T-cell (primary cell): ENCODE results near the gene AURKB. TPM values are rescaled to one million over a fixed set of nuclear protein-coding genes. Genes with fewer than 3 reads are reported as not detected.

Source experiments
- ATAC-seq, 4 experiments: fragments of 200-7000 bp in 3 of 4; fragments of 150-1000 bp in 1 of 4; cut with Tn5 transposase; replicated peaks in 1 of 4; 1 replicate in 3 of 4; 2 replicates in 1 of 4; pipeline ENCODE4 v1.10.0; 2021; ENCODE audit warnings: moderate library complexity in 3 of 4, mild to moderate bottlenecking in 2 of 4, moderate number of reproducible peaks in 1 of 4
- CTCF ChIA-PET, 2 donors: fragments of 300-600 bp; sonication (Branson Sonifier 250); formaldehyde crosslinking; loops; one replicate each; lab custom pipeline; 2022; ENCODE audit warnings: antibody characterized with exemption in 2 of 2; lab: Charles Lee
- POLR2A ChIA-PET, 2 donors: fragments of 300-600 bp; sonication (Branson Sonifier 250); formaldehyde crosslinking; loops; one replicate each; lab custom pipeline; 2022; ENCODE audit warnings: antibody characterized with exemption in 2 of 2; lab: Charles Lee
- DNase-seq, 35 experiments: peaks; one replicate each; pipeline versions ENCODE4 v3.0.0 to v3.0.0-alpha.2; 2013 to 2023
- H3K27ac ChIP-seq: one replicate; pipeline ENCODE4 v1.5.1; 2013; ENCODE audit warnings: low read length
- H3K27me3 ChIP-seq, 2 experiments: replicated peaks in 1 of 2; 1 replicate in 1 of 2; 2 replicates in 1 of 2; pipeline versions ENCODE4 v1.6.1 to v1.7.0; 2013; ENCODE audit warnings: low read length in 1 of 2, mixed read lengths in 1 of 2; ENCODE audit not compliant: control insufficient read depth in 2 of 2, insufficient read depth in 2 of 2; ENCODE audit errors: extremely low read depth in 1 of 2
- H3K36me3 ChIP-seq, 2 donors: 1 replicate in 1 of 2; 2 replicates in 1 of 2; pipeline versions ENCODE4 v1.6.1 to v1.7.0; 2013; ENCODE audit warnings: low read length in 1 of 2; ENCODE audit not compliant: control insufficient read depth in 2 of 2, insufficient read depth in 1 of 2; ENCODE audit errors: extremely low read depth in 1 of 2
- H3K4me1 ChIP-seq, 2 experiments: 1 replicate in 1 of 2; 2 replicates in 1 of 2; pipeline versions ENCODE4 v1.6.1 to v1.7.0; 2013; ENCODE audit warnings: low read length in 2 of 2, mixed read lengths in 1 of 2; ENCODE audit not compliant: insufficient read depth in 2 of 2, control insufficient read depth in 1 of 2; ENCODE audit errors: extremely low read depth in 1 of 2
- H3K4me3 ChIP-seq, 2 donors: 1 replicate in 1 of 2; 2 replicates in 1 of 2; pipeline versions ENCODE4 v1.5.1 to v1.7.0; 2013; ENCODE audit warnings: mild to moderate bottlenecking in 2 of 2, low read length in 1 of 2, moderate library complexity in 1 of 2; ENCODE audit not compliant: control insufficient read depth in 1 of 2; ENCODE audit errors: extremely low read depth in 1 of 2
- H3K9me3 ChIP-seq: 2 replicates; pipeline ENCODE4 v1.7.0; 2013
- H3K27ac Mint-ChIP-seq, 2 donors: one replicate each; pipeline ENCODE4 v1.8.0; 2020 to 2021; ENCODE audit warnings: mild to moderate bottlenecking in 2 of 2, mixed read lengths in 2 of 2
- H3K27me3 Mint-ChIP-seq, 2 donors: one replicate each; pipeline ENCODE4 v1.8.0; 2021 to 2022; ENCODE audit warnings: mixed read lengths in 2 of 2
- H3K36me3 Mint-ChIP-seq: one replicate; pipeline ENCODE4 v1.8.0; 2021; ENCODE audit warnings: mixed read lengths
- H3K4me1 Mint-ChIP-seq, 3 donors: one replicate each; pipeline ENCODE4 v1.8.0; 2020 to 2022; ENCODE audit warnings: mixed read lengths in 3 of 3, mild to moderate bottlenecking in 1 of 3
- H3K4me3 Mint-ChIP-seq, 3 donors: one replicate each; pipeline ENCODE4 v1.8.0; 2020 to 2022; ENCODE audit warnings: mild to moderate bottlenecking in 3 of 3, mixed read lengths in 3 of 3, moderate library complexity in 3 of 3
- H3K9me3 Mint-ChIP-seq, 3 donors: one replicate each; pipeline ENCODE4 v1.8.0; 2020 to 2022; ENCODE audit warnings: mixed read lengths in 3 of 3
- WGBS: methylation state at CpG from one replicate; pipeline ENCODE4 v1.1.5; 2013; ENCODE audit warnings: missing lambda C conversion rate; ENCODE audit not compliant: insufficient coverage; 5-methylcytosine and 5-hydroxymethylcytosine counted together
- total RNA-seq, 35 experiments: library from RNA in 6 of 35; stranded (reverse) in 6 of 35; fragments of 120-200 nt in 1 of 35; gene quantifications; one replicate each; pipeline versions ENCODE4 v1.2.1 to v1.2.4 and lab custom pipeline; 2013 to 2026

Gene AURKB
- total RNA-seq, 5 donors from 2014 or later (not counting 1 experiment from before 2014, with no cell fraction given): 1.0 to 2.7 (median 1.7) TPM

DNA sequence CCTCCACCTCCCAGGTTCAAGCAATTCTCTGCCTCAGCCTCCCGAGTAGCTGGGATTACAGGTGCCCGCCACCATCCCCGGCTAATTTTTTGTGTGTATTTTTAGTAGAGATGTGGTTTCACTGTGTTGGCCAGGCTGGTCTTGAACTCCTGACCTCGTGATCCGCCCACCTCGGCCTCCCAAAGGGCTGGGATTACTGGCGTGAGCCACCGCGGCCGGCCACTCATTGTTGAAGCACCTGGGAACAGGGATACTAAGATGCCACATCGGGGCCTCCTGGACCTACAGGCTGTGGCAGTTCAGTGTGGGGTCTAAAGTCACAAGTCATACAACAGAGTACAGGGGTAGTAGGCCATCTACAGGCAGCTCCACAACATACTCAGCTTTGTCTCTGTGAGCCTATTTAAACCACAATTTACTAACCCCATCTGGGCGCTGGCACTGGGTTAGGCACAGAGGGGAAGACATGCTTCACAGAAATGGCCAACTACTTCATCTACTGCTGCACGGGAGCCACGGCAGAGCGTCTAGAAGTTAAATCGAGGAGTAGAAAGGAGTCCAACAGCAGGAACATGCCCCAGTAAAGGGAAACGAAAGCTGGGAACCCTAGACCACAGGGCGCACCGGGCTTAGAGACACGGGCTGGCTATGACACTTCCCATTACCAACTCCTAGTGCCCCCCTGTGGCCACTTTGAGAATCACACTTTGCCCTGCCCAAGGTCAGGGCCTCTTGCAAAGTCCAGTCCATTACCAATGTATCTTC is 51.9 kb downstream of the AURKB start:
- 43% methylated on average over 9 of the region's 20 CpGs for WGBS
- H3K27ac ChIP-seq: peak overlapping the region; percentile 93
- H3K9me3 ChIP-seq: no peaks in the 10 kb centered on the region
- peaks cover 35 to 88% of the 10 kb centered on the region in 2 experiments for H3K4me1 ChIP-seq
- peak; percentile 58 to 91 (median 79) for DNase-seq
- no peak for ATAC-seq
- ChIA-PET CTCF (interaction anchor here (0.5 to 2.0 kb wide), 12 partner anchors 15 to 125 kb away, joined by 3 to 10 read pairs (median 5); no protein-coding TSS in a partner anchor), POLR2A (interaction anchor here in 1 of 2 donors (0.6 to 1.2 kb wide), 2 partner anchors 17 to 30 kb away, joined by 4 to 8 read pairs; no protein-coding TSS in a partner anchor)
- peak overlapping the region; percentile 87 to 88 for H3K27ac Mint-ChIP-seq
- H3K9me3 Mint-ChIP-seq: no peaks in the 10 kb centered on the region
- H3K36me3 Mint-ChIP-seq: peaks cover 30% of the 10 kb centered on the region
- H3K27me3 Mint-ChIP-seq: no peaks in the 10 kb centered on the region
- peak overlapping the region; percentile 14 to 51 (median 26) for H3K4me3 Mint-ChIP-seq
- H3K4me1 Mint-ChIP-seq: peaks cover 45 to 60% (median 45%) of the 10 kb centered on the region in 3 donors
- no peaks in the 10 kb centered on the region for H3K27me3 ChIP-seq
- peaks cover 9 to 33% of the 10 kb centered on the region in 2 donors for H3K36me3 ChIP-seq
- no peak overlapping the region for H3K4me3 ChIP-seq

DNA sequence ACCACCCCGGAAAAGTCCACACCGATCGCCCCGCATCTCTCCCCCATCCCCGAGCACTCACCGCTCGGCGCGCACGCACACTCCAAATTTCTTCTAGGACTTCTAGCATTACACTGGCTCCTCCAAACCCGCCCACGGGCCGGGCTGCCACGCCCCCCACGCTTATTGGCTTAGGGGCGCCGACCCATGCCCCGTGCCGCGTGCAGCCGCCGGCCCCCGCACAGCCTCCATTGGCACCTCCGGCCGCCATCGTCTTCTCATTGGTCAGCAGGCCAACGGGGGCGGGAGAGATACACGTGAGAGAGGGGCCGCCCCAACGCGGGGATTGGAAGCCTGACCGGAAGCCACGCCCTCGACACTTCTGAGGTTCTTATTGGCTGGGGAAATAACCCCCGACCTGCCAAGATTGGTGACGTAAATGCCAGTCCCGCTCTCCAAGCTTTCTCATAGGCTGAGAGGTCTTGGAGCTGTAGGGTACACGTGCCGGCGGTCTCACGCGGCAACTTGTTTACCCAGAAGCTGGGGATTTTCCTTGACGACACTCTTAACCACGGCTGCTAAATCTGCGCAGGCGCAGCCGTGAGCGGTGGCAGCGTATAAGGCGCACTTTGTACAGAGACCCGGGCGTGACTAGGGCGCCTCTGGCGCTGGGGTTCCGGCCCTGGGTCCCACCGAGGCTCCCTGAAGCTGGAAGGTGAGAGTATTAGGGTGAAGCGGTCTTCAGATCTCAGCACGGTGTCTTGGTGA is 54.0 kb downstream of the AURKB start:
- Histone ChIP-seq H3K27ac (peak overlapping the region; percentile 100), H3K4me1 (peaks cover 34 to 93% of the 10 kb centered on the region in 2 experiments), H3K27me3 (no peaks in the 10 kb centered on the region), H3K4me3 (peak overlapping the region; percentile 91 to 96), H3K9me3 (no peaks in the 10 kb centered on the region), H3K36me3 (peaks cover 9 to 31% of the 10 kb centered on the region in 2 donors)
- peak; percentile 99 to 100 (median 100) for DNase-seq
- ChIA-PET CTCF (interaction anchor here in 1 of 2 donors (0.6 to 2.4 kb wide), 8 partner anchors 12 to 274 kb away, joined by 3 to 15 read pairs (median 4); partner anchors contain the start of genes ALOXE3 and SLC25A35), POLR2A (interaction anchor here (0.7 to 1.5 kb wide), 16 partner anchors 8 to 92 kb away, joined by 3 to 20 read pairs (median 6); partner anchors contain the start of gene CTC1 (in 1 of the 2))
- H3K4me1 Mint-ChIP-seq: peaks cover 39 to 70% (median 54%) of the 10 kb centered on the region in 3 donors
- no peaks in the 10 kb centered on the region for H3K27me3 Mint-ChIP-seq
- H3K4me3 Mint-ChIP-seq: no peak overlapping the region
- no peaks in the 10 kb centered on the region for H3K9me3 Mint-ChIP-seq
- H3K27ac Mint-ChIP-seq: no peak overlapping the region
- under 1% methylated on average over 52 of the region's 59 CpGs for WGBS
- ATAC-seq: peak; percentile 75 to 86 (median 85)
- H3K36me3 Mint-ChIP-seq: peaks cover 26% of the 10 kb centered on the region

DNA sequence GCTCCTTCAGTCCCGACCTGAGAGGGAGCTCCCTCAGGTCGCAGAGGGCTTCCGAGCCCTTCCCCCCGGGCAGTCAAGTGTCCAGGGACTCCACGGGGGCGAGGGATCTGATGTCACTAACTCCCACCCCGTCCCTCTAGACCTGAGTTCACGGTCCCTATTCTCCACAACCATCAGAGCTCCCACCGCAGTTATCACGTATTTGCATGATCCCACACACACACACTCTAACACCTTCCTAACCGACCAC is 54.5 kb downstream of the AURKB start:
- peaks cover 37 to 67% (median 52%) of the 10 kb centered on the region in 3 donors for H3K4me1 Mint-ChIP-seq
- WGBS: 3% methylated on average over 11 of the region's 11 CpGs

DNA sequence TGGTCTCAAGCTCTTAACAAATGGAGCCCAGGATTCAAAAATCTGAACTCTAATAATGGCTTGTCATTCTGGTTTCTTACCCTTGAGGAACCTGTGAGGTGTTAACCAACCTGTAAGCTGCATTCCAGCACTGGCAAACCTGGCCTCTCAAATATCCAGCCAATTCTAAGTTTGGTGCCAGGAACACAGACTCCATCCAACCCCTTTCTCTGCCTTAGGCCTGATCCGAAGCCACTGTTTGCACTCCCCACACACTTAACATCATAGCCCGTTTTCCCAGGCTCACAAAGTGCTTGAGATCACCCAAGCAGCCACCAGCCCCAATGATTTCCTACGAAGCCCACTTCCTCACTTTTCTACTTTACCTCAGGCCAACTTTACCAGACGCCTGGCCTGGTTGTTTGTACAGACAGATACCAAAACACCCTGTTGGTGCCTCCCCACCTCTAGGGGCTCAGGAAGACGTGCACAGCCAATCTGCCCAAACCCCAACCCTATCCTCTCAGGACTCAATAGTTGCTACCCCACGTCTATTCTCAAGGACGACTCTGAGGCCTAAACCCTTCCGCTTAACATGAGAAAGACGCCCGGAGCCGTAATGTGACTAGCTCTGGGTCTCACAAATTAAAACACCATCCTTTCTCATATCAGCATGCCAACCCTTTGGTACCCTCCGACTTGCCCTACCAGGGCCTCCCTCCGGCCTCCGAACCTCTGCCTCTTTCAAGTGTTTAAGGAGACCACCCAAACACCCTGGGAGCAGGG is 55.0 kb downstream of the AURKB start:
- H3K36me3 Mint-ChIP-seq: peaks cover 17% of the 10 kb centered on the region
- H3K9me3 ChIP-seq: no peaks in the 10 kb centered on the region
- H3K27ac ChIP-seq: peak overlapping the region; percentile 100
- no peak overlapping the region for H3K27ac Mint-ChIP-seq
- H3K4me3 Mint-ChIP-seq: no peak overlapping the region
- no peaks in the 10 kb centered on the region for H3K9me3 Mint-ChIP-seq
- ChIA-PET POLR2A (interaction anchor here (0.5 to 1.5 kb wide), 10 partner anchors 12 to 505 kb away, joined by 3 to 20 read pairs (median 4); no protein-coding TSS in a partner anchor), CTCF (interaction anchor here in 1 of 2 donors (0.8 to 2.4 kb wide), 4 partner anchors 13 to 36 kb away, joined by 4 to 15 read pairs (median 8); partner anchors contain the start of gene ALOXE3)
- no peaks in the 10 kb centered on the region for H3K27me3 ChIP-seq
- WGBS: 46% methylated on average over 14 of the region's 14 CpGs
- H3K4me3 ChIP-seq: peak overlapping the region; percentile 91 to 96
- ATAC-seq: no peak
- DNase-seq: peak in 10 of 35 experiments; percentile 41 to 60 (median 52)
- H3K36me3 ChIP-seq: peaks cover 5 to 22% of the 10 kb centered on the region in 2 donors
- H3K27me3 Mint-ChIP-seq: no peaks in the 10 kb centered on the region
- peaks cover 31 to 92% of the 10 kb centered on the region in 2 experiments for H3K4me1 ChIP-seq
- peaks cover 35 to 67% (median 52%) of the 10 kb centered on the region in 3 donors for H3K4me1 Mint-ChIP-seq

More for the DNA sequence above, 54.5 kb downstream of the AURKB start:
- no peak overlapping the region for H3K4me3 Mint-ChIP-seq
- ATAC-seq (no peak), DNase-seq (no peak)
- no peaks in the 10 kb centered on the region for H3K9me3 Mint-ChIP-seq
- H3K4me3 ChIP-seq: peak overlapping the region; percentile 91 to 96
- H3K9me3 ChIP-seq: no peaks in the 10 kb centered on the region
- peaks cover 5 to 26% of the 10 kb centered on the region in 2 donors for H3K36me3 ChIP-seq
- POLR2A ChIA-PET: interaction anchor here (0.5 to 1.5 kb wide), 11 partner anchors 8 to 36 kb away, joined by 4 to 20 read pairs (median 5); no protein-coding TSS in a partner anchor
- CTCF ChIA-PET: interaction anchor here in 1 of 2 donors (0.8 to 2.4 kb wide), 5 partner anchors 12 to 37 kb away, joined by 4 to 15 read pairs (median 7); partner anchors contain the start of gene ALOXE3
- peak overlapping the region; percentile 100 for H3K27ac ChIP-seq
- no peaks in the 10 kb centered on the region for H3K27me3 Mint-ChIP-seq
- no peaks in the 10 kb centered on the region for H3K27me3 ChIP-seq
- H3K4me1 ChIP-seq: peaks cover 30 to 92% of the 10 kb centered on the region in 2 experiments
- H3K36me3 Mint-ChIP-seq: peaks cover 21% of the 10 kb centered on the region
- no peak overlapping the region for H3K27ac Mint-ChIP-seq

Other genes starting within 250 kb of the AURKB start
- gene GUCY2D, start 208.0 kb downstream of the AURKB start, total RNA-seq: under 1 TPM in 1 of 5 donors, not detected in 4; 0.06 TPM
- under 1 TPM in 3 of 5 donors, not detected in 2; 0.10 to 0.20 (median 0.13) TPM for gene ALOX15B, start 171.5 kb downstream of the AURKB start, total RNA-seq
- gene ALOX12B, start 122.9 kb downstream of the AURKB start, total RNA-seq: 1 to 10 TPM in 1 of 5 donors, under 1 TPM in 3, not detected in 1; 0.63 to 1.1 (median 0.81) TPM
- gene ALOXE3, start 92.1 kb downstream of the AURKB start, total RNA-seq: 1 to 10 TPM in 1 of 5 donors, under 1 TPM in 3, not detected in 1; 0.13 to 1.2 (median 0.19) TPM
- gene HES7, start 86.5 kb downstream of the AURKB start, total RNA-seq: 1 to 10 TPM in 1 of 5 donors, under 1 TPM in 2, not detected in 2; 0.16 to 1.6 (median 0.23) TPM
- 1,000 to 10,000 TPM in 2 of 5 donors, 10 to 100 TPM in 3; 62.6 to 1,675 (median 82.4) TPM for gene PER1, start 58.2 kb downstream of the AURKB start, total RNA-seq
- 100 to 1,000 TPM; 160 to 243 (median 186) TPM for gene VAMP2, start 47.6 kb downstream of the AURKB start, total RNA-seq
- 10 to 100 TPM; 23.4 to 28.9 (median 25.0) TPM for gene TMEM107, start 34.2 kb downstream of the AURKB start, total RNA-seq
- gene BORCS6, start 20.4 kb downstream of the AURKB start, total RNA-seq: 10 to 100 TPM in 3 of 5 donors, 1 to 10 TPM in 2; 6.7 to 21.3 (median 17.2) TPM
- 100 to 1,000 TPM; 230 to 309 (median 269) TPM for gene CTC1, start 37.5 kb upstream of the AURKB start, total RNA-seq
- 10 to 100 TPM; 31.5 to 52.4 (median 37.8) TPM for gene PFAS, start 38.7 kb upstream of the AURKB start, total RNA-seq
- gene RANGRF, start 78.1 kb upstream of the AURKB start, total RNA-seq: 10 to 100 TPM; 29.0 to 41.8 (median 40.9) TPM
- 10 to 100 TPM in 1 of 5 donors, 1 to 10 TPM in 4; 6.6 to 10.0 (median 8.0) TPM for gene SLC25A35, start 84.8 kb upstream of the AURKB start, total RNA-seq
- under 1 TPM in 1 of 5 donors, not detected in 4; 0.26 TPM for gene ARHGEF15, start 99.7 kb upstream of the AURKB start, total RNA-seq
- gene ODF4, start 129.3 kb upstream of the AURKB start, total RNA-seq: not detected
- 1,000 to 10,000 TPM; 2,515 to 2,978 (median 2,612) TPM for gene RPL26, start 172.6 kb upstream of the AURKB start, total RNA-seq
- 1 to 10 TPM in 2 of 5 donors, under 1 TPM in 2, not detected in 1; 0.09 to 1.6 (median 0.57) TPM for gene RNF222, start 187.3 kb upstream of the AURKB start, total RNA-seq
- gene NDEL1, start 225.3 kb upstream of the AURKB start, total RNA-seq: 100 to 1,000 TPM in 2 of 5 donors, 10 to 100 TPM in 3; 83.4 to 241 (median 99.0) TPM